ENCODE measurements around the gene COMP. TPM values are rescaled to one million over a fixed set of nuclear protein-coding genes. Genes with fewer than 3 reads are reported as not detected.

The COMP gene
- total RNA-seq, 1 donor from 2014 or later = 0.15 TPM

GRCh38 chr19:18783958-18784785 is 6.9 kb downstream of the COMP start:
- DNase-seq (ENCODE audit: low read depth) = no peak

- DNase-seq (ENCODE audit: low read depth) = no peak
Observed at GRCh38 chr19:18782559-18783225, 8.4 kb downstream of the COMP start.

DNA sequence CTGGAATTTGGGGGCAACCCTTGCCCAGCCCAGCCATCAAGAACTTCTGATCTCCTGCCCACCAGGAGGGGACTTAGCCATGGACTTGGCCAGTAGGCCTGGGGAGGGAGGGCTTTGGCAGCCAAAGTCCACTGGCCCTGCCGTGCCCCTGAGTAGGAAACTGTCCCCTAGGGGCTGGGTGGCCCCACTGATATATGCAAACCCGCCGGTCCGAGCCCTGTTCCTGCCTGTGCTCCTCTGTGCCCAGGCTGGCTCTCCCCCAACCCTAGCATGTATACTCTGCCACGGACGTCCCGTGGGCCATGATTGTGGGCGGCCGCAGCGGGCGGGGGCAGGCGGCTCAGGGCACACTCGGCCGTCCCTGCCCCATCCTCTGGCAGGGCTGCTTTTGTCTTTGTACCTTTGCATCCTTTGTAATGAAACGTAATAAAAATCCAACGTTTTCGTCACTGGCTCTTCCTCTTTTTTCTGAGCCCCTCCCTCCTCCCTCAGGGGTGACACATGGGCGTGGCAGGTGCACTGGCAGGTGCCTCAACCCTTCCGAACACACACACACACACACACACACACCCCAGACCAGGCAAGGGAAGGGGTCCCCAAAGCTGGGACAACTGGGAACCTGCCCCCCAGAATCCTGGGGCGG is 9.1 kb downstream of the COMP start:
- DNase-seq (ENCODE audit: low read depth) = no peak

GRCh38 chr19:18781047-18781600 is 10.0 kb downstream of the COMP start:
- no peak for DNase-seq (ENCODE audit: low read depth)

DNA sequence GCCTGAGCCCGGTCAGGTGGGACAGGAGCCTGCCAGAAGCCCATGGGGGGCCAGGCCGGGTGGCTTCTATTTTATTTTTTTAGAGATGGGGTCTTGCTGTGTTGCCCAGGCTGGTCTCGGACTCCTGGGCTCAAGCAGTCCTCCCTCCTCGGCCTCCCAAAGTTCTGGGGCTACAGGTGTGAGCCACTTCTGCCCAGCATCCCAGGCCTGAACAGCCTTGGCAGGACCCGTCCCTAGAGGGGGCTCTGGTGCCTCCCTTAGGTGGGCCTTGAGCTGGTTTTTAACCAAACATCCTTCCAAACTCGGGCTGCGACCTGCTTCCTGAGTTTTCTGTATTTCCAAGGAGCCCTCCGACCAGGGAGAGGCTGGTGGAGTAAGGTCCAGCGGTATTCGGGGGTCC is 10.5 kb downstream of the COMP start:
- no peak for DNase-seq (ENCODE audit: low read depth)

GRCh38 chr19:18780081-18780480 is 11.0 kb downstream of the COMP start:
- DNase-seq (ENCODE audit: low read depth) = no peak

GRCh38 chr19:18778826-18779495 is 12.1 kb downstream of the COMP start:
- DNase-seq (ENCODE audit: low read depth) = no peak

- DNase-seq (ENCODE audit: low read depth) = no peak
Observed at GRCh38 chr19:18778076-18778389, 13.1 kb downstream of the COMP start.

GRCh38 chr19:18777301-18778075 is 13.6 kb downstream of the COMP start:
- no peak for DNase-seq (ENCODE audit: low read depth)

GRCh38 chr19:18776736-18777135 is 14.4 kb downstream of the COMP start:
- no peak for DNase-seq (ENCODE audit: low read depth)

GRCh38 chr19:18776288-18776594 is 14.9 kb downstream of the COMP start:
- DNase-seq (ENCODE audit: low read depth) = no peak

DNA sequence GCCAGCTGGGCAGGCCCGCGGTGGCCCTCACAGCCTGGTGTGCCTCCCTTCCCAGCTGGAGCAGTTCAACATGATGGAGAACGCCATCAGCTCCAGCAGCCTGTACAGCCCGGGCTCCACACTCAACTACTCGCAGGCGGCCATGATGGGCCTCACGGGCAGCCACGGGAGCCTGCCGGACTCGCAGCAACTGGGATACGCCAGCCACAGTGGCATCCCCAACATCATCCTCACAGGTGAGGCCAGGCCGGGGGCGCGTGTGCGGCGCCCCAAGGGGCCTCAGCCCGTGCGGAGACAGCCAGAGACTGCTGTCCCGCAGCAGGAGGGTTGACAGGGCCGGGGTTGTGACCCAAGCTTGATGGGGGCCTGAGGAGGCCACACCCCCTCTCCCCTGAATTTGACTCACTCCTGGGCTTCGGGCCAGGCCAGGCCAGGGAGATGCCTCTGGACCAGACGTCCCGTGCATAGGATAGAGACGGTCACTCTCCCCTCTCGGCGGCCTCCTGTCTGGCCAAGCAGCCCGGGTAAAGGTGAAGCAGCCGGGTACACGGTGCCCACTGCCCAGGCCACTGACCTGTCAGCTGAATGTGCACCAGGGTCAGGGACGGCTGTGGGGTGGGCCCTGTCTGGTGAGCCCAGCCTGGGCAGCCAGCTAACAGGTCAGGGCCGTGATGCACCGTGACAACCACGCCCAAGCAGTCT is 15.4 kb downstream of the COMP start:
- DNase-seq (ENCODE audit: low read depth) = no peak

DNA sequence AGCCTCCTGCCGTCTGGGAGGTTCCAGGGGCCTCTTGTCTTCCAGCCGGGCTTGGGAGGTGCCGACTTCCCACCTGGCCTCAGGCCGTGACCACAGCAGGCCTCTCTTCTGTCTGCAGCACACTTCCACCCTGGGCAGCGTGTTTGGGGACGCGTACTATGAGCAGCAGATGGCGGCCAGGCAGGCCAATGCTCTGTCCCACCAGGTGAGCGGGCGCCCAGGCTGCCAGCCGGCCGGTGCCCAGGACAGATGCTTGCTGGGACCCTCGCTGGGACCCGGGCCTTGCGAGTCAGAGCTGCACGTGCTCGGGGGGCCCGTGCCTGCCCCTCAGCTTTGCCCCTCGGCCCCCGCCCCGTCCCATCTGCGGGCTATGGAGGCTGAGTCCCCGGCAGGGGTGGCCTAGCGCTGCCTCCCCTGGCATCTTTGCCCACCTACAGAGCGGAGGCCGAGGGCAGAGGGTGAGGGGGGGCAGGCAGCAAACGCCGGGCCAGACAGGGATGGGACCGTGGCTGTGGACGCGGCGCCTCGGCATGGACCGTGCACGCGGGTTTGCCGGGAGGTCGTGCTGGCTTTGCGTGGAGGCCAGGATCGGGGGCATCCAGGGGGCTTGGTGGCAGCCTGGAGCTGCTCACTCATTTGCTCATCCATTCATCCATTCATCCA is 16.2 kb downstream of the COMP start:
- DNase-seq (ENCODE audit: low read depth) = no peak

GRCh38 chr19:18774107-18774506 is 17.0 kb downstream of the COMP start:
- no peak for DNase-seq (ENCODE audit: low read depth)

GRCh38 chr19:18773682-18774081 is 17.4 kb downstream of the COMP start:
- no peak for DNase-seq (ENCODE audit: low read depth)

DNA sequence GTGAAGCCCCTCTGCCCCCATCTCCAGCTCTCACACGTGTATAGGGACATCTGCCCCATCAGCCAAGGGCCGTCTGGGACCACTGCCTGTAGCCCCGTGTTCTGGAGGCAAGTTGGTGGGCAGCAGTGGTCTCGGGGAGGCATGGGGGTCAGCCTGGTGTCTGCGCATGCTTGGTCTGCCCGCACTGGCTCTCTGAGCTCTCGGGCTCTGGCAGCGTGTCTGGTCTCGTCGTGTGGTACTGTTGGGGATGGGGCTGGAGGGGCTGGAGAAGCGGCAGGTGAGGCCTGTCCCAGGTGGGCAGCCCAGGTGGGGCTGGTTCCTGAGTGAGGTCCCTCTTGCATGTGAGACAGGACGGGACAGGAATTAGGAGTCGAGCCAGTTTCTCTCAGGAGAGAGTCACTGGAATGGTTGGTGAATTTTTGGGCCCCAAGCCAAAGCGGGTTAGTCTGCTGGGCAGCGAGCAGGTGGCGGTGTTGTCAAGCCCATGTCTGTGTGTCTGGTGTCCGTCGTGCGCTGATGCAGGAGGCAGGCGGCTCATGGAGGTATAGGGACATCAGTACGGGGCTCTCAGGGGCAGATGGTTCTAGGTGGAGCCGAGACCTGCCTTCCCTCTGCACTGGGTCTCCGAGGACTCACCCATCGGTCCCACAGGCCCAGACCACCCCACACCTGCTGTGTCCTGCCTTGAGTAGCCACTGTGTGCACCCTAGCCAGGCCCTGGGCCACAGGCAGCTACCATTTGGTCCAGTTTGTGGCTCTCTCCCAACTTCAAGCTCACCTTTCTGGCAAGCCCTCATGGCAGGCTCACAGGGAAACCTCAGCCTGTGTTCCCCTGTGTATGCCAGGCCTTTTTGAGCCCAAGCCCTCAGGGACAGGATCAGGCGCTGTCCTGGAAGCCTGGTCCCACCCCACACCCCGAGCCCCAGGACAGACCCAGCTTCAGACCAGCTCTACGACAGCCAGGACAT is 18.2 kb downstream of the COMP start:
- DNase-seq (ENCODE audit: low read depth) = no peak

DNA sequence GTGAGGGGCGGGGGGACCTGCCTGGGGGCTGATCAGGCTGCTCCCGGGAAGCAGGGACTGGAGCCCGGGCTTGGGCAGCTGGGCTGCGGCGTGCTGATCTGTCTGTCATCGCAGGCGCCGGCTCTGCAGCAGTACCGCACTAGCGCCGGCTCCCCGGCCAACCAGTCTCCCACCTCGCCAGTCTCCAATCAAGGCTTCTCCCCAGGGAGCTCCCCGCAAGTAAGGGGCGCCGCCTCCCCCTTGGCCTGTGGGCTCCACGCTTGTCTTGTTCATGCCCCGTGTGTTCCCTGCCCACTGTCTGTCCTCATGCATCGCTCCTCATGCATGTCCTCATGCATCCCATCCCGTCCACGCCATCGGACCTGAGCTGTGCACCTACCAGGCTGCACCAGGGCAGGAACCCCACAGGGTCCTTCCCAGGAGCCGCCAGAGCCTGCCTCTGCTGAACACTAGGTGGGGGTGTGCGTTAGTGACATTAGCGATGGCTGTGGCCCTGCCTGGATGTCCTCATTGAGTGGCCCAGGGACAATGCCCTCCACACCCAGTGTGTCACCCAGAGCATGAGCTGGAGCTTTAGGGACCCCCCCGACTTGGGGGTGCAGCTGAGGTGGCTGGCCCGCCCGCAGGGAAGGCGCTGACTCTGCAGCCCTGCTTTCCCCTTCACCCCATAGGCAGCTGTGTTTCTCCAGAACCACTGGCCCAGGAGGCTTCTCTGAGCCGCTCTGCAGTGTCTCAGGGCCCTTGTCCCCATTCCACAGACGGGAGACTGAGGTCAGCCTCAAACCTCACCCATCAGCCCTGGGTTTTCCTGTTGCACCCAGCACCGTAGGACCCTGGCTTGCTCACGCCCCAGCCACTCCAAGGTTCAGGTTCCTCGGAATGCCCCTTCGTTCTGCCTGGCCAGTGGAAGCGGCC is 19.5 kb downstream of the COMP start:
- no peak for DNase-seq (ENCODE audit: low read depth)

DNA sequence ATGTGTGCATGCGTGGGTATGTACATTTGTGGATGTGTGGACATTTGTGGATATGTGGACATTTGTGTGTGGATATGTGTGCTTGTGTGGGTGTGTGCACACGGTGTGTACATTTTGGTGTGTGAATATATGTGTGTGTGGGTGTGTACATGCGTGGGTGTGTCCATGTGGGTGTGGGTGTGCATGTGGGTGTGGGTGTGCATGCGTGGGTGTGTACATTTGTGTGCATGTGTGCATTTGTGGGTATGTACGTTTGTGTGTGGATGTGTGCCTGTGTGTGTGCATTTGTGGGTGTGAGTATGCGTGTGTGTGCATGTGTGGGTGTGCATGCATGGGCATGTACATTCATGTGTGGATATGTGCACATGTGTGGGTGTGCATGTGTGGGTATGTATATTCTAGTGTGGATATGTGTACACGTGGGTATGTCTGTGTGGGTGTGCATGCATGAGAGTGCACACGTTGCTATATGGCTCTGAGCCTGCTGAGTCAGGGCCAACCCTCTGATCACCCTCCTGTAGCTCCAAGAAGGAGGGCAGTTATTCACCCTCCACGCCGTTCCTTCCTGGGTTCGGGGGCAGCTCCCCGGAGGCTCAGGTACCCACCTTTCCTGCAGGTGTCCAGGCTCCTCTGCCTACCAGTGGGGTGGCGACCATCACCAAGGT is 20.3 kb downstream of the COMP start:
- no peak for DNase-seq (ENCODE audit: low read depth)
